Left lung (tissue), 10 donors: ENCODE data around the gene SH3RF2. TPM values are rescaled to one million over a fixed set of nuclear protein-coding genes. Genes with fewer than 3 reads are reported as not detected.
A peak's percentile ranks its signal among the peaks of the same experiment; 100 is the strongest.

Experiments
- ATAC-seq: fragments of 200-7000 bp; cut with Tn5 transposase; one replicate; pipeline ENCODE4 v1.9.1; 2020; ENCODE audit warnings: moderate library complexity
- DNase-seq, 4 donors: peaks; one replicate each; pipeline ENCODE4 v3.0.0-alpha.2; 2013 to 2020
- H3K27ac ChIP-seq, 2 donors: fragments of 200-600 bp; sonication (generic) in 1 of 2; one replicate each; pipeline versions ENCODE4 v1.5.0 to v1.8.0; 2020 to 2021
- H3K27me3 ChIP-seq, 2 donors: fragments of 200-600 bp; sonication (generic) in 1 of 2; one replicate each; pipeline versions ENCODE4 v1.5.0 to v1.8.0; 2020 to 2021
- H3K36me3 ChIP-seq, 2 donors: fragments of 200-600 bp; sonication (generic) in 1 of 2; one replicate each; pipeline versions ENCODE4 v1.5.0 to v1.8.0; 2020 to 2021
- H3K4me1 ChIP-seq, 2 donors: fragments of 200-600 bp; one replicate each; pipeline ENCODE4 v1.8.0; 2021
- H3K4me3 ChIP-seq, 2 donors: fragments of 200-600 bp; sonication (generic) in 1 of 2; one replicate each; pipeline versions ENCODE4 v1.5.0 to v1.8.0; 2020 to 2021; ENCODE audit warnings: mild to moderate bottlenecking in 1 of 2
- H3K9me3 ChIP-seq, 2 donors: fragments of 200-600 bp; sonication (generic) in 1 of 2; one replicate each; pipeline versions ENCODE4 v1.5.0 to v1.8.0; 2020 to 2021
- intact Hi-C, 2 donors: fragments of 100-400 bp; cut with DNase I; formaldehyde crosslinking; loops; one replicate each; pipeline versions ENCODE4 v1.11.2 to v1.14.2; 2022
- polyA plus RNA-seq, 6 donors: library from polyadenylated mRNA; unstranded; fragments of 120-200 nt; gene quantifications; one replicate each; pipeline ENCODE4 v1.2.1, GENCODE V29; 2013; ENCODE audit not compliant: insufficient read length in 6 of 6
- total RNA-seq, 2 donors: library from RNA; stranded (reverse); fragmentation: NEBNext Ultra II Directional; extraction: Animal tissue kit (Norgen Biotek cat#: 25700); gene quantifications; one replicate each; pipeline ENCODE4 v1.2.1, GENCODE V29; 2021
- TF ChIP-seq, protein P1 (sequence below), 2 donors: fragments of 200-600 bp; sonication (generic) in 1 of 2; IDR thresholded peaks; one replicate each; pipeline versions ENCODE4 v1.5.0 to v1.8.0; 2021; ENCODE audit warnings: antibody characterized with exemption in 2 of 2
- donor health status: DM: no; HTN: yes; CAD: no.
- donor health status: DM: no; HTN: no; CAD: no.

SH3RF2 gene
- total and polyA plus RNA-seq, 8 donors = 0.24 to 20.3 (median 0.47) TPM

DNA sequence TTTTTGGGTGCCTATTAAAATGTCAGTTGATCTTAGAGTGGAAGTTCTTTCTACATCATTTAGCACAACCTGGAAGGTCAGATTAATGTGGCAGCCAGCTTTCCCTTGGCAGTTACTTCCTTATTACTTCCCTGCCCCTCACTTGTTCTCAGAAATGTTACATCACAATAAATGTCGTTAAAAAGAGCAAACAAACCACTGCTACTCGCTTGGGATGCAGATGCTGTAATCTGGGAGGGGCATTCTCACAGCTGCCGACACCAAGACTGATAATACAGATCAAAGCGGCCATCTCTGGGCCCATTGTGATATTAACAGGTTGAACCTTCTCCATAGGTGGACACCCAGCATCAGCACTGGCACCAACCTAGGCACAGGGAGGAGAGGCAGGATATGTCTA lies 139.7 kb downstream of the SH3RF2 start:
- Histone ChIP-seq H3K4me1 (no peaks in the 10 kb centered on the region), H3K9me3 (no peaks in the 10 kb centered on the region), H3K27ac (no peak overlapping the region), H3K27me3 (peaks cover 0 to 18% of the 10 kb centered on the region in 2 donors), H3K4me3 (no peak overlapping the region), H3K36me3 (no peaks in the 10 kb centered on the region)
- no peak for DNase-seq
- TF ChIP-seq, protein P1, sequence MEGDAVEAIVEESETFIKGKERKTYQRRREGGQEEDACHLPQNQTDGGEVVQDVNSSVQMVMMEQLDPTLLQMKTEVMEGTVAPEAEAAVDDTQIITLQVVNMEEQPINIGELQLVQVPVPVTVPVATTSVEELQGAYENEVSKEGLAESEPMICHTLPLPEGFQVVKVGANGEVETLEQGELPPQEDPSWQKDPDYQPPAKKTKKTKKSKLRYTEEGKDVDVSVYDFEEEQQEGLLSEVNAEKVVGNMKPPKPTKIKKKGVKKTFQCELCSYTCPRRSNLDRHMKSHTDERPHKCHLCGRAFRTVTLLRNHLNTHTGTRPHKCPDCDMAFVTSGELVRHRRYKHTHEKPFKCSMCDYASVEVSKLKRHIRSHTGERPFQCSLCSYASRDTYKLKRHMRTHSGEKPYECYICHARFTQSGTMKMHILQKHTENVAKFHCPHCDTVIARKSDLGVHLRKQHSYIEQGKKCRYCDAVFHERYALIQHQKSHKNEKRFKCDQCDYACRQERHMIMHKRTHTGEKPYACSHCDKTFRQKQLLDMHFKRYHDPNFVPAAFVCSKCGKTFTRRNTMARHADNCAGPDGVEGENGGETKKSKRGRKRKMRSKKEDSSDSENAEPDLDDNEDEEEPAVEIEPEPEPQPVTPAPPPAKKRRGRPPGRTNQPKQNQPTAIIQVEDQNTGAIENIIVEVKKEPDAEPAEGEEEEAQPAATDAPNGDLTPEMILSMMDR (IDR thresholded peaks at IDR 0.05) = no peak
- intact Hi-C loops = no loop called here
- no peak for ATAC-seq

DNA sequence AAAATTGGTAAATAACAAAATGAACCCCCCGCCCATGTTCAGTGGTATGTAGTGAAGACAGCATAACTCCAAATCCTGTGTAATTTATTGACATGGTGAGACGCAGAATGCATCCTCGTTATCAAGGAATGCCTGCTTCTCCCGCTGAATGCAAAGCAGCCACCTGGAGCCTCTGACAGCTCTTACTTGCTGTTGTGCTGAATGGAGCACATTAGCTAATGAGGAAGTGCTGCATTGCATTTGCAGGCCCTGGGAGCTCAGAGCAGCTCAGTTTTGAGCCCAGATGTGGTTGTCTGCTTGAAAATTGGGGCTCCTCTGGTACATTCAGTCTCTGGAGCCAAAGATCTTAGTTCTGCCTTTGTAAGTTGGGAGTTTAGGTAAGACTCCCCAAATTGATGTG lies 140.1 kb downstream of the SH3RF2 start:
- intact Hi-C loops = no loop called here
- H3K27me3 ChIP-seq = peaks cover 0 to 18% of the 10 kb centered on the region in 2 donors
- ATAC-seq = no peak

DNA sequence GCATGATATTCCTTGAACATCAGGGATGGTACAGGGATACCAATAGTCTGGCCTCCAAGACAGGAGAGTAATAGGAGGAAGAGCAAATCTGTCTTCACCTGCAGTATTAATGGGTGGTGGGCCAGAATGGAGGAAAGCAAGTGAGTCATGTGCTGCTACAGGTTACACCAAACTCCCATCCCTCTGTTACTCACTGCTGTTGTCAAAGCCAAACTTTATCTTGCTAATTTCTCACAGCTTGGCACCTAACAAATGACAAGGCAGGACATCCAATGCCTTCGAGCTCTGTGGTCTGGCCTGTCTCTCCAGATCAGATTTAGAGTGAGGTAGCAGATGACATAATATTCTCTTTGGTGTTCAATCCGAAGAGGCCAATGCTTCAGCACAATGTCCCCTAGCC lies 142.2 kb downstream of the SH3RF2 start:
- DNase-seq (no peak), ATAC-seq (no peak)
- Histone ChIP-seq H3K4me3 (no peak overlapping the region), H3K4me1 (no peaks in the 10 kb centered on the region), H3K36me3 (no peaks in the 10 kb centered on the region), H3K27ac (no peak overlapping the region), H3K9me3 (no peaks in the 10 kb centered on the region), H3K27me3 (peaks cover 0 to 11% of the 10 kb centered on the region in 2 donors)
- intact Hi-C loops = no loop called here
- TF ChIP-seq, protein P1 (IDR thresholded peaks at IDR 0.05) = no peak

More for the DNA sequence above, 140.1 kb downstream of the SH3RF2 start:
- DNase-seq = no peak
- H3K36me3 ChIP-seq = no peaks in the 10 kb centered on the region
- H3K4me1 ChIP-seq = no peaks in the 10 kb centered on the region
- H3K9me3 ChIP-seq = no peaks in the 10 kb centered on the region
- TF ChIP-seq, protein P1 (IDR thresholded peaks at IDR 0.05) = no peak
- no peak overlapping the region for H3K4me3 ChIP-seq
- H3K27ac ChIP-seq = no peak overlapping the region

DNA sequence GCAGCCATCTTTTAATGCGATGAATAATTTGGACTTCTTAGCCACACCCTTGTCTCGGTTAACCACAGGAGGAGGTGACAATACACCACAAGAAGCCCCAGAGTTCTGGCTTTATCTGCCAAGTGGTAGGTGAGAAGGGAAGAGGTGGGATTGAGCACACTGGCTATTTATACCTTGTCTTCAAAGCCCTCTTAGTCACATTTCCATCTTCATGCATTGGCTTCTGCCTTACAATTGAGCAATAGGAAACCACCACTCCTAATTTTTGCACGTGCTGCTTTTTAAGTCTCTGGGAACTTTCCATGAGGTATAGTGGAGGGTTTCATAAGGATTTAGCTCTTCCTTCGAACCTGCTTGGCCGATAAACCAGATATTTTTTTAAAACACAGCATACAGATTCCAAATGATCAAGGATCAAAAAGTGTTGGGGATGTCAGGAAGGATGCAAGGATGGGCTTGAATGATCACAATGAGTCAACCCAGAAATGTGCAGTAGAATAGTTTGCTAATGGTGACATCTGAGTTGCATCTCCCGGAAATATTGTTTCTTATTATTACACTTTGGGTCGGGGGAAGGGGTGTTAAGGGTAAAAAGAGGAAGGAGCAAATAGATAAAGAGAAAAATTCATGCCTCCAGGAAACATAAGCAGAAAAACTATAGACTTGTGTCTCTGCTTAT lies 143.5 kb downstream of the SH3RF2 start:
- Histone ChIP-seq H3K4me1 (no peaks in the 10 kb centered on the region), H3K27me3 (peaks cover 0 to 6% of the 10 kb centered on the region in 2 donors), H3K36me3 (no peaks in the 10 kb centered on the region), H3K4me3 (no peak overlapping the region), H3K27ac (no peak overlapping the region), H3K9me3 (no peaks in the 10 kb centered on the region)
- DNase-seq (no peak), ATAC-seq (no peak)
- TF ChIP-seq, protein P1 (IDR thresholded peaks at IDR 0.05) = no peak
- intact Hi-C loops = no loop called here

DNA sequence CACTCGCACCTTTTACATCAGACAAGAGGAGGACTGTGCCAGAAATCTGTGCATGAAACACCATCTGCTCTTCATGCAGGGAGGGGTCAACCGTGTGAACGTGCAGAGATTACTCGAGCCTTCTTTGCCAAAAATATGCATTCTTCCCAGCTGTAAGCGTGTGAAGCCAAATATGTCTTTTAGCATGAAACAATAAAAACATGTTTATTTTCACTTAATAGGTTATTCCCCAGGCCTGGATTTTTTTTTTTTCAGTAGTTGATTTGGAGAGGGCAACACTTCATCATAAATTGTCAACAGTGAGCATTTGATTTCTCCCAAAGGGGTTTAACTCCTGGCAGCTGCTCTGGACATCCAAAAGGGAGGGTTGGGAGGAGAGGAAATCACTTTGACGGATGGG lies 145.2 kb downstream of the SH3RF2 start:
- intact Hi-C loops = no loop called here
- ATAC-seq = no peak
- H3K4me3 ChIP-seq = no peak overlapping the region
- DNase-seq = peak in 2 of 4 donors; percentile 66 to 74
- H3K4me1 ChIP-seq = no peaks in the 10 kb centered on the region
- H3K9me3 ChIP-seq = no peaks in the 10 kb centered on the region
- no peaks in the 10 kb centered on the region for H3K36me3 ChIP-seq
- TF ChIP-seq, protein P1 (IDR thresholded peaks at IDR 0.05) = no peak
- no peak overlapping the region for H3K27ac ChIP-seq
- peaks cover 0 to 6% of the 10 kb centered on the region in 2 donors for H3K27me3 ChIP-seq
